HepG2 (cell line): ENCODE measurements around the gene TRPC1.

Experiments
- CREB1 ChIP-seq, 2 experiments: fragments of 450-650 bp in 1 of 2; IDR thresholded peaks; 2 replicates each; pipeline ENCODE4 v1.6.1; 2016 to 2017; ENCODE audit warnings: control low read depth in 1 of 2, mild to moderate bottlenecking in 1 of 2, missing compliant biosample characterization in 1 of 2, missing genetic modification characterization in 1 of 2
- EZH2 ChIP-seq: conservative IDR thresholded peaks from 2 replicates; pipeline ENCODE4 v1.6.1; 2012; ENCODE audit warnings: mild to moderate bottlenecking, low read depth, low read length, moderate library complexity
- ISX ChIP-seq: sonication (generic); formaldehyde crosslinking; conservative IDR thresholded peaks from 2 replicates; pipeline ENCODE4 v1.5.0; 2020; ENCODE audit warnings: missing genetic modification reagents
- JUND ChIP-seq: sonication (generic); formaldehyde crosslinking; IDR thresholded peaks from 2 replicates; pipeline ENCODE4 v1.8.0; 2022; ENCODE audit warnings: mild to moderate bottlenecking, missing genetic modification reagents
- SMAD1 ChIP-seq: sonication (generic); formaldehyde crosslinking; IDR thresholded peaks from 2 replicates; pipeline ENCODE4 v1.4.0; 2020; ENCODE audit warnings: missing genetic modification reagents, low read depth, mild to moderate bottlenecking, borderline replicate concordance
- TAF1 ChIP-seq: sonication (generic); formaldehyde crosslinking; IDR thresholded peaks from 2 replicates; pipeline ENCODE4 v1.4.0; 2020; ENCODE audit warnings: missing genetic modification reagents
- TBP ChIP-seq: sonication (generic); formaldehyde crosslinking; IDR thresholded peaks from 2 replicates; pipeline ENCODE4 v1.5.0; 2020; ENCODE audit warnings: missing genetic modification reagents
- U2AF2 ChIP-seq: fragments of 200-400 bp; formaldehyde crosslinking; IDR thresholded peaks from 2 replicates; pipeline ENCODE4 v1.6.1; 2017; ENCODE audit warnings: low read depth, mild to moderate bottlenecking, low read length
- ZNF12 ChIP-seq: sonication (generic); formaldehyde crosslinking; IDR thresholded peaks from 2 replicates; pipeline ENCODE4 v1.5.0; 2020; ENCODE audit warnings: missing genetic modification reagents
- ZNF746 ChIP-seq: sonication (generic); formaldehyde crosslinking; IDR thresholded peaks from 2 replicates; pipeline ENCODE4 v1.8.0; 2022; ENCODE audit warnings: mild to moderate bottlenecking, missing genetic modification reagents
- TF ChIP-seq, protein P1 (sequence below): sonication (generic); formaldehyde crosslinking; conservative IDR thresholded peaks from 2 replicates; pipeline ENCODE4 v1.8.0; 2022; ENCODE audit warnings: missing genetic modification reagents

DNA sequence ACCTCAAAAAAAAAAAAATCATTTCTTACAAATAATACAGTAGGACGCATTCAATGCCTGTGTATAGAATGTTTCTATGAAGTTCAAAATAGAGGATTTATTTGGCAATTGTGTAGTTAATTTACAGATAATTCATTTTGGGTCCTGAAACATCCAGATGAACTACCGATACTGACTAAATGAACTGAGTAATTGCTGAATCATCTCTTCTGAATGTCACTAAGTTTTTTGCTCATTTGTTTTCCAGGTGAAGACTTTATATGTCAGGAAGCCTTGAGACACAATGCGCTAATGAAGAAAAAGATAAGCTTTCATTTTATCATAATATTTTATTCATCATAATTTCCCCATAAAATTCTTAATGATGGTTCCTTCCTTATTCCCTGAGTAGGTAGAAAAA lies 125.3 kb downstream of the TRPC1 start:
- no peak for TF ChIP-seq ISX
- no peak for TF ChIP-seq ZNF12 (CRISPR knock-in tag)
- no peak for TF ChIP-seq TBP (CRISPR knock-in tag)
- no peak for TF ChIP-seq EZH2
- TF ChIP-seq CREB1 (IDR thresholded peaks at IDR 0.05), result no peak
- TF ChIP-seq CREB1 (CRISPR knock-in tag; IDR thresholded peaks at IDR 0.05), result no peak
- TF ChIP-seq, protein P1, sequence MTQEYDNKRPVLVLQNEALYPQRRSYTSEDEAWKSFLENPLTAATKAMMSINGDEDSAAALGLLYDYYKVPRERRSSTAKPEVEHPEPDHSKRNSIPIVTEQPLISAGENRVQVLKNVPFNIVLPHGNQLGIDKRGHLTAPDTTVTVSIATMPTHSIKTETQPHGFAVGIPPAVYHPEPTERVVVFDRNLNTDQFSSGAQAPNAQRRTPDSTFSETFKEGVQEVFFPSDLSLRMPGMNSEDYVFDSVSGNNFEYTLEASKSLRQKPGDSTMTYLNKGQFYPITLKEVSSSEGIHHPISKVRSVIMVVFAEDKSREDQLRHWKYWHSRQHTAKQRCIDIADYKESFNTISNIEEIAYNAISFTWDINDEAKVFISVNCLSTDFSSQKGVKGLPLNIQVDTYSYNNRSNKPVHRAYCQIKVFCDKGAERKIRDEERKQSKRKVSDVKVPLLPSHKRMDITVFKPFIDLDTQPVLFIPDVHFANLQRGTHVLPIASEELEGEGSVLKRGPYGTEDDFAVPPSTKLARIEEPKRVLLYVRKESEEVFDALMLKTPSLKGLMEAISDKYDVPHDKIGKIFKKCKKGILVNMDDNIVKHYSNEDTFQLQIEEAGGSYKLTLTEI (CRISPR knock-in tag), result no peak
- TF ChIP-seq U2AF2, result no peak
- no peak for TF ChIP-seq SMAD1 (CRISPR knock-in tag)
- no peak for TF ChIP-seq TAF1 (CRISPR knock-in tag)
- no peak for TF ChIP-seq JUND
- TF ChIP-seq ZNF746 (CRISPR knock-in tag), result no peak
